Stromal cell of bone marrow (primary cell): ENCODE results near the gene KIAA2012.

Experiments
- DNase-seq: peaks from one replicate; pipeline ENCODE4 v3.0.0-alpha.2; 2012; ENCODE audit warnings: low read depth

Gene KIAA2012

GRCh38 chr2:202088777-202089176 lies 15.7 kb downstream of the KIAA2012 start:
- no peak for DNase-seq

GRCh38 chr2:202090530-202090929 lies 17.5 kb downstream of the KIAA2012 start:
- no peak for DNase-seq

DNA sequence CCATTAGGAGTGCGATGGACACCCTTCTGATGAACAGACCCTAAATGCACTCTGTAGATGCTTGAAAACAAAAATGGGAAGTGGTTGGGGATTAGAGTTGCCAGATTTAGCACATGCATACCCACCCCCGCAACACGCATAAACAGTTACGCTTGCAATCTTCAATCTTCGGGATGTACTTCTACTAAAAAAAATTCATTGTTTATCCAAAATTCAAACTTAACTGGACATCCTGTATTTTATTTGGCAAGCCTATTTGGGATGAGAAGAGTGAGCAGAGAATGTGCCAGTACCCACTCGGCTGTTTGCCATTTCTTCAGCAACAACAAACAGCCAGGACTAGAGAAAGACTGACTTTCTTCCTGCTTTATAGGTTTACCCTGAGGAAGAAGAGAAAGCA lies 18.4 kb downstream of the KIAA2012 start:
- DNase-seq = peak; percentile 22

DNA sequence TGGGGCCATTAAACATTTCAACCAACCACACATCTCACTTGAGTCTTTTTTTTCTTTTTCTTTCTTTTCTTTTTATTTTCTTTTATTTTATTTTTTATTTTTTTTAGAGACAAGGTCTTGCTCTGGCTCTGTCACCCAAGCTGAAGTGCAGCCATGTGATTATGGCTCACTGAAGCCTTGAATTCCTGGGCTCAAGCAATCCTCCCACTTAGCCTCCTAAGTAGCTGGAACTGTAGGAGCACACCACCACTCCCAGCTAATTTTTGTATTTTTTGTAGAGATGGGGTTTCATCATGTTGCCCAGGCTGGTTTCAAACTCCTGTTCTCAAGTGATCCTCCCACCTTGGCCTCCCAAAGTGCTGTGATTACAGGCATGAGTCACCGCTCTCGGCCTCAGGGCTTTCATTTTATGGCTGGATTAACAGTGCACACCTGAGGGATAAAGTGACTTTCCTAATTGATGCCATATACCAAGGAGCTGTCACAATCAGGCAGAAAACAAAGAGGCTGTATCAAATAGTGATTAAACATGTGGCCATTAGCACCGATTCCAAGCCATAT lies 21.5 kb downstream of the KIAA2012 start:
- no peak for DNase-seq

DNA sequence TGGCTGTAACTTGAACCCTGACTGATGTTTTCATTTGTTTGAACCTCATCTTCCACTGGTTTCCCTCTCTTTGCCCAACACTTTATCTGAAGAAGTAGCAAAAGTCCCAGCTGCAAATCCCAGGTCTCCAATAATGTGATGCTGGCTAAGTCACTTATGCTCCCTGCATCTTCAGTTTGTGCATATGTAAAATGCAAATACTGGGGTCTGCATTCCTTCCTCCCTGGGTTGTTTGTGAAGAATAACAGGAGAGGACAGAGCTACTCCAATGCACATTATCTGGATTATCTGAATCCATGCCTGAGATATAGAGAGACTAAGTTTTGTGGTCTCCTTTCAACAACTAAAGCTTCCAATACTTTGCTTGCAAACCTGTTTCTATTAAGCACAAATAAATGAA lies 22.2 kb downstream of the KIAA2012 start:
- no peak for DNase-seq

DNA sequence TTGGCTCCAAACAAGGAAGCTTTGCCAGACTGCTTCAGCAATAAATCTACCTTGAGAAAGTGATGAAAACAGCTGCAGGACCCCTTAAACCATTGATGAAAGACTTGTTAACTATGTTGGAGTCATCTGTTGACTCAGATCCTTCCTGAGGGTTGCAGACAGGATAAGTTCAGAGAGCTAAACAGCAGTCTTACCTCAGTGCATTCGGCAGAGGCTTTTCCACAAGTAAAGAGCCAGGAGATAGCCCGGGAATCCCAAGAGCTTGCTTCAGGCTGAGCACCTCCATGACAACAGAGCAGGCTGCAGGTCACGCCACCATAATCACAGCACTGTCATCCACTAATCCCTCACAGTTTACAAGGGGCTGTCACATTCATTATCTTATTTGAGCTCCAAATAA lies 23.7 kb downstream of the KIAA2012 start:
- no peak for DNase-seq

DNA sequence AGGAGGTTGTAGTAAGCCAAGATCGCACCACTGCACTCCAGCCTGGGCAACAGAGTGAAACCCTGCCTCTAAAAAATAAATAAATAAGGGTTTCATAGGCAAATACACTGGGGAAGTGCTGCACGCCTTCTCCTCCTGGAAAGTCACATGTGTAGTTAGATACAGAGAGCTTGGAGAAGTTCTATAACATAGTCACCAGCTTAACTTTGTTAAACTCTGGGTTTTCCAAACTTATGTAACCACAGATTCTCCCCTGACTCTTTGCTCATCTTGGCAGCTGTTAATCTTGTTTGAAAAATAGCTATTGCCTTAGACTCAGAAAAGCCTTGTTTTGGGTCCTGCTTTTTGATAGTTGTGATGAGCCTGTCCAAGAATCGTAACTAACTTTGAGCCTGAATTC lies 25.2 kb downstream of the KIAA2012 start:
- DNase-seq = no peak

- DNase-seq = no peak
Observed at GRCh38 chr2:202099515-202099914, 26.5 kb downstream of the KIAA2012 start.

- DNase-seq = no peak
Observed at GRCh38 chr2:202100176-202100575, 27.1 kb downstream of the KIAA2012 start.

- DNase-seq = no peak
Observed at GRCh38 chr2:202101026-202101579, 28.0 kb downstream of the KIAA2012 start.

GRCh38 chr2:202102425-202103000 lies 29.5 kb downstream of the KIAA2012 start:
- no peak for DNase-seq

DNA sequence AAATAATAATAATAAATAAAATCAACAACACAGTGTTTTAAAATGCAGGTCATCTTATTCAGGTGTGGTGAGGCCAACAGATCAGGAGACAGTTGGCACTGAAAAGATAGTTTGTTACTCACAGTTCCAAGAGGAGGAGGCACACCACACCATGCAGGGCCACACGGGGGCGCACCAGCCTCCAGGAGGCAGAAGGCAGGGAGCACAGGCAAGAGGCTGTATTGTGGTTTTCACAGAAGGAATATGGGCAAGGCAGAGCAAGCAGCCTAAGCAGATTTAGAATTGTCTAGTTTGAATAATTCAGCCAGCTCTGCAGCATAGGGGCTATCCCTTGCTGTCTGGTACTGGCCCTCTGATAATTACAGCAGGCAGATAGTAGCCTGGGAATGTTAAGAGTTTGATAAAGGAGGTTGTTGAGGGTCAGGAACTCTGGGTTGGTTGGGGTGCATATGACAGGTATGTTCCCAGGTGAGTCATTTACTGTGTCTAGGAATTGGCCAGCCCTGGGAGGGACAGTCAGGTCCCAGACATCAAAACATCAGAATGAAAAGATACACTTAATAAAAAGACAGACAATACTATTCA lies 31.3 kb downstream of the KIAA2012 start:
- DNase-seq = no peak

GRCh38 chr2:202105025-202105424 lies 32.0 kb downstream of the KIAA2012 start:
- no peak for DNase-seq

GRCh38 chr2:202108345-202108744 lies 35.3 kb downstream of the KIAA2012 start:
- DNase-seq = no peak

DNA sequence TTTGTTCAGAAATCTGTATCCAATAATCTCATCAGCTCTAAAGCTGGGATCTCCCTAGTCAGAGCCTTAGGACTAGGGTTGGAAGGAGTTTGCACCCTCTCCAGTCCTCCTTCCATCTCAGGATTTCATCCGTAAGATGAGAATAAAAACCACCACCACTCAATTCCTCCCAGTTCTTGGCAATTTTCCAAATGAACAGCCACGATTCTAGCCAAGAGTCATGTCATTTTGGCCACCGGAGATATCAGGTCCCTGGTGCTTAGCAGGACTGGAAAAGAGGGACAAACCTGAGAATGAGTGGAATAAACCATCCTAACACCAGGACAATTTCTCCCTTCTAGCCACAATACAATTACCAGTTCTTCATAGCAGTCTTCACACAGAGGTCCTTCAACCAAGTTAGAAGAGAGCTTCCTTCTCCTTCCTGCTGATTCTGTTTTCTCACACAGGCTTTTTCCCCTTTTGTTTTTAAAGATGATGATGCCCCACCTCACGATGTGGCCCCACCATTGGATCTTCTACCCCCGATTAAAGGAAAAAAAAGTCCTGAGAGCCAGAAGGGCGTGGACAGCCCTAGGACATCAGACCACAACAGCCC lies 36.2 kb downstream of the KIAA2012 start:
- no peak for DNase-seq

GRCh38 chr2:202109737-202110184 lies 36.7 kb downstream of the KIAA2012 start:
- peak; percentile 79 for DNase-seq

DNA sequence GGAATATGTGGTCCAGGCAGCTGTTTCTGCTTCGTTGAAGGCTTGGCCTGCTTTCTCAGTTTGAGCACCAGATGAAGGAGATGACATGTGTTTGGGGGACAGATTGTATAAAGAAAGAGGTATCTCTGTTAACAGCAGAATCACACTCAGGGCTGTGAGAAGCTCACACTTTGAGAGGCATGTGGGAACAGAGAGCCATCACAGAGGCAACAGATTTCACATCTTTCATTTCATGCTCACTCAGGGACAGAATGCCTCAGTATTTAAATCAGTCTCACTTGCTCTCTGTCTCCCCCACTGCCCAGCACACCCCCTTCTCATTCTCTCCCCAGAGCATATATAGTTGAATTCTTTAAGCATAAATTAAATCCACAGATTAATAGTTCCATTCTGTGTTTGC lies 37.4 kb downstream of the KIAA2012 start:
- DNase-seq = no peak

DNA sequence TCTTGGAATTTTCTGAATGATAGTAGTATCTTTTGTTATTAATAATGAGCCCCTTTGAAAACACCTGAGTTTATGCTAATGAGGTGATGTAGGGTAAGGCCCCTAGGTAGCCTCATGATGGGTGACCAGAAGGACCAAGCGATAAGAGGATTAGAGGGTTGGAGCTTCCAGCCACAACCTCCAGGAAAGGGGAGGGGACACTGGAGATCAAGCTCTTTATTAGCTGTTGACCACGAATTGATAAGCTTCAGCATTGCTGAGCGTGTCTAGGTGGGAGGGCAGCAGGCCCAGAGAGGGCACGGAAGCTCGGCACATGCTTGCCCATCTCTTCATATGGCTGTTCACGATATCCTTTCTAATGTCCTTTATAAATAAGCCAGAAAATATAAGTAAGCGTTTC lies 39.0 kb downstream of the KIAA2012 start:
- no peak for DNase-seq

- peak; percentile 65 for DNase-seq
Observed at GRCh38 chr2:202113571-202114142, 40.6 kb downstream of the KIAA2012 start.

DNA sequence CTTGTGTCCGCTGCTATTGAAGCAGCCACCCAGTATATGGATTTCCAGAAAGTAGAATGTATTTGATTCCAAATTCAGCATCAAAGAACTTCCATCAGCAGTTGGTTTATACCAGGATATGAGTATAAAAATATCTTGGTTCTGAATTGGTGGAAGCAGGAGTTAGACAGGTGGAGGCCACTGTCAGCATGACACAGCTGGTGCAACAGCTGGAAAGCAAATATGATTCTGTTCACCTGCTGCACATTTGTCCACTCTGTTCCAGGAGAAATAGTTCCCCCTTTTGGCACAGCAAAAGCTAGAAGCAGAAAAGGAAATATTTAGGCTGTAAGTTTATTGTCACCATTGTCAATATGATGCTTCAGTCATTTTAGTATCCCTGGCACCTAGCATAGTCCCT lies 41.2 kb downstream of the KIAA2012 start:
- DNase-seq = no peak

- DNase-seq = no peak
Observed at GRCh38 chr2:202114795-202115194, 41.7 kb downstream of the KIAA2012 start.

DNA sequence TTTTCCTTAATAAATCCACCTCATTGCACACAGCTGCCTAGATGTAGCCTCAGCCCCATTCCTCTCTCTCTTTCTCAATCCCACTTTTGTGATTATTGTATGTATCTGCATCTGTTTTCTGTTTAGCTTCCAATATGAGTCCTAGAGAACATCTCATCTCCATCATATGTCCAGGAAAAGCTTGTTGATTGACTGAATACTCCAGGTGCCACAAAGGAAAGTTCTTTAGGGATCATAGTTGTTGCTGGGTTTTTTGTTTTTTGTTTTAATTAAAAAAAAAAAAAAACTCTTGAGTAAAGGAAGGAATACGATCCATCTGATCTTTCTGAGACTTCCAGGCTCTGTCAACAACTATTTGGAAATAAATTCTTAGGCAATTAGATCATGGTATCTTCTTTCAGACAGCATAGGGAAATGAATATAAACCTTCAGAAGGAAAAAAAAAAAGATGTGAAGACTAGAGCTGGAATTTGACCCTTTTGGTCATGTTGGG lies 42.5 kb downstream of the KIAA2012 start:
- peak; percentile 40 for DNase-seq

GRCh38 chr2:202116691-202117090 lies 43.6 kb downstream of the KIAA2012 start:
- DNase-seq = no peak
